GM12891 (cell line): ENCODE results near the gene OXCT2.

Experiments
- PAX5 ChIP-seq: IDR thresholded peaks from 2 replicates; pipeline ENCODE4 v1.6.1; 2011; ENCODE audit warnings: low read length, moderate library complexity, mild to moderate bottlenecking; ENCODE audit not compliant: insufficient read depth, severe bottlenecking
- POLR2A ChIP-seq: IDR thresholded peaks from 2 replicates; pipeline ENCODE4 v1.6.1; 2011; ENCODE audit warnings: low read depth, low read length, control low read depth
- POLR2AphosphoS5 ChIP-seq: IDR thresholded peaks from 2 replicates; pipeline ENCODE4 v1.6.1; 2011; ENCODE audit warnings: low read depth, low read length, control low read depth
- POU2F2 ChIP-seq: IDR thresholded peaks from 2 replicates; pipeline ENCODE4 v1.6.1; 2011; ENCODE audit warnings: low read depth, mild to moderate bottlenecking, control low read depth, low read length, moderate library complexity
- TAF1 ChIP-seq: IDR thresholded peaks from 2 replicates; pipeline ENCODE4 v1.6.1; 2011; ENCODE audit warnings: low read depth, low read length, control low read depth

DNA sequence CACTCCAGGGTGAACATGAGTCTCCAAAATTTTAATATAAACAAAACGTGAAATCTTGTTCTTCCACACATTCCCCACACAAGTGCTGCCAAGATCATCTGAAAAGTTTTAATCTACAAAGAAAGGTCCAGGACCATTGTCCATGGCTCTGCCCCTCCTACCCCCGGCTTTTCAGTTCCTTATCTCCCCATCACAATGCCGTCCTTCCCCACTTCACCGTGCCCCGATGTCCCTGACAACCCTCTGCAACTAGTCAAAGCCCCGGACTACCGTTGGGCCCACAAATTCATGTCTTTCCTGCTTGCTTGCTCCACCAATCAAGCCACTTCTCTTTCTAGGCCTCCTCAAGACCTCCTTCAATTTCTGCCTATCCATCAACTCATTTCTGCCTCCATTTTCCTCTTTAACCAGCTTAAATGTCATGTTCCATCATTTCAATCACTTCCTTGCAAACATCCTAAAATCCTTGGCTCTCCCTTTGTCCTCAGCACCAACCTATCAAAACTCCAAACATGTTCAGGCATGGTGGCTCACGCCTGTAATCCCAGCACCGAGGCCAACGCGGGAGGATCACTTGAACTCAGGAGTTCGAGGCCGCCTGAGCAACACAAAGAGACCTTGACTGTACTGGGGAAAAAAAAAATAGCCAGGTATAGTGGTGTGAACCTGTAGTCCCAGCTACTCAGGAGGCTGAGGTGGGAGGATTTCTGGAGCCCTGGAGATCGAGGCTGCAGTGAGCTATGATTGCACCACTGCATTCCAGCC lies 31.5 kb upstream of the OXCT2 start:
- TF ChIP-seq POLR2A (no peak), POLR2AphosphoS5 (no peak), PAX5 (no peak), POU2F2 (no peak), TAF1 (no peak)
